Stomach (tissue), 9 donors: ENCODE measurements around the gene RAB12. TPM values are rescaled to one million over a fixed set of nuclear protein-coding genes. Genes with fewer than 3 reads are reported as not detected.

Experiments
- DNase-seq, 2 donors: peaks; one replicate each; pipeline versions ENCODE4 v3.0.0 to v3.0.0-alpha.2; 2013 to 2019
- H3K27ac ChIP-seq, 5 donors: fragments of 200-600 bp in 4 of 5; sonication (generic) in 4 of 5; one replicate each; pipeline ENCODE4 v1.5.1; 2013 to 2019; ENCODE audit warnings: mild to moderate bottlenecking in 1 of 5, moderate library complexity in 1 of 5
- H3K27me3 ChIP-seq, 3 donors: fragments of 200-600 bp; sonication (generic); one replicate each; pipeline ENCODE4 v1.5.1; 2017 to 2019; ENCODE audit warnings: mixed run types in 1 of 3
- H3K36me3 ChIP-seq, 4 donors: fragments of 200-600 bp; sonication (generic); 1 replicate in 3 of 4; 2 replicates in 1 of 4; pipeline ENCODE4 v1.5.1; 2016 to 2019
- H3K4me1 ChIP-seq, 4 donors: fragments of 200-600 bp; sonication (generic); one replicate each; pipeline ENCODE4 v1.5.1; 2016 to 2019
- H3K4me3 ChIP-seq, 4 donors: fragments of 200-600 bp; sonication (generic) in 3 of 4; one replicate each; pipeline ENCODE4 v1.5.1; 2016 to 2019; ENCODE audit warnings: mild to moderate bottlenecking in 1 of 4
- H3K9me3 ChIP-seq, 4 donors: fragments of 200-600 bp; sonication (generic); one replicate each; pipeline ENCODE4 v1.5.1; 2016 to 2019
- EP300 ChIP-seq: sonication (generic); formaldehyde crosslinking; IDR thresholded peaks from one replicate; pipeline ENCODE4 v1.6.1; 2017; ENCODE audit warnings: antibody characterized with exemption
- POLR2A ChIP-seq, 4 donors: fragments of 450-650 bp; IDR thresholded peaks; one replicate each; pipeline ENCODE4 v1.6.1; 2016; ENCODE audit warnings: antibody characterized with exemption in 4 of 4, control low read depth in 2 of 4, mild to moderate bottlenecking in 1 of 4, moderate library complexity in 1 of 4
- POLR2AphosphoS5 ChIP-seq, 3 donors: sonication (generic); formaldehyde crosslinking; IDR thresholded peaks; one replicate each; pipeline ENCODE4 v1.6.1; 2016; ENCODE audit warnings: antibody characterized with exemption in 3 of 3
- WGBS, 5 donors: extraction: QIAGEN DNeasy Blood & Tissue Kit in 3 of 5; methylation state at CpG; one replicate each; pipeline versions ENCODE4 v1.1.5 to v1.1.7; 2013 to 2018; 5-methylcytosine and 5-hydroxymethylcytosine counted together
- intact Hi-C: fragments of 100-400 bp; cut with DNase I; formaldehyde crosslinking; loops from one replicate; pipeline ENCODE4 v1.15.1; 2023; ENCODE audit warnings: low total_unique reads
- polyA plus RNA-seq, 3 donors: library from polyadenylated mRNA; stranded (reverse); fragments of 200-250 nt; gene quantifications; one replicate each; pipeline ENCODE4 v1.2.3, GENCODE V29; 2013
- total RNA-seq, 5 donors: library from RNA; depleted of rRNA; stranded (reverse); fragments of >200 nt; gene quantifications; one replicate each; pipeline versions ENCODE4 v1.1.0 to v1.2.3, GENCODE V29; 2014 to 2016
- TF ChIP-seq, protein P1 (sequence below), 7 experiments: fragments of 450-650 bp in 4 of 7; fragments of 200-600 bp in 3 of 7; sonication (generic) in 3 of 7; IDR thresholded peaks; one replicate each; pipeline ENCODE4 v1.5.1; 2016 to 2019; ENCODE audit warnings: antibody characterized with exemption in 7 of 7, control low read depth in 2 of 7, mild to moderate bottlenecking in 1 of 7
- donor health status: healthy with polysubstance abuse.
- donor health status: Bipolar disorder and iron deficiency.
- donor health status: healthy.

The RAB12 gene
- total and polyA plus RNA-seq, 8 donors: 10.7 to 88.5 (median 21.7) TPM

DNA sequence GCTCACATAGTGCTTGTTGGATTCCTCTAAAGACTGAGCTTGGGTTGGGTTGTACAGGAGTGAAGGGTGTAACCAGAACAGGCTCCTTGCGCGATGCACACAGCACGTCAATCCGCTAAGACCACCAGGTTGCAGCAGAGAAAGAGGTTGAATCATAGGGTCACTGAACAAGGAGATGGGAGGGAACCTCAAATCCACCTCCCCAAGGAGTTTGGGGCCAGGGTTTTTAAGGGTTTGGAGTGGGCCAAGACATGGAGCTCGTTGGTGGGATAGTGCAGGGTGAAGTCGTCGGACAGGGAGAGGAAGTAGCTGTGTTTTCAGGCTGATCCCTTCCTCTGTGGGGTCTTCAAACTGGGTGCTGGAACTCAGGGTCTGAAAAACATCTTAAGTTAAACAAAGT is 75.3 kb downstream of the RAB12 start:
- DNase-seq: no peak
- Histone ChIP-seq H3K9me3 (no peaks in the 10 kb centered on the region), H3K27ac (no peak overlapping the region), H3K4me1 (peaks cover 0 to 16% (median 3%) of the 10 kb centered on the region in 4 donors), H3K27me3 (no peaks in the 10 kb centered on the region), H3K36me3 (no peaks in the 10 kb centered on the region), H3K4me3 (no peak overlapping the region)
- no peak for TF ChIP-seq POLR2AphosphoS5 (IDR thresholded peaks at IDR 0.05)
- TF ChIP-seq EP300: no peak
- no peak for TF ChIP-seq POLR2A (IDR thresholded peaks at IDR 0.05)
- TF ChIP-seq, protein P1, sequence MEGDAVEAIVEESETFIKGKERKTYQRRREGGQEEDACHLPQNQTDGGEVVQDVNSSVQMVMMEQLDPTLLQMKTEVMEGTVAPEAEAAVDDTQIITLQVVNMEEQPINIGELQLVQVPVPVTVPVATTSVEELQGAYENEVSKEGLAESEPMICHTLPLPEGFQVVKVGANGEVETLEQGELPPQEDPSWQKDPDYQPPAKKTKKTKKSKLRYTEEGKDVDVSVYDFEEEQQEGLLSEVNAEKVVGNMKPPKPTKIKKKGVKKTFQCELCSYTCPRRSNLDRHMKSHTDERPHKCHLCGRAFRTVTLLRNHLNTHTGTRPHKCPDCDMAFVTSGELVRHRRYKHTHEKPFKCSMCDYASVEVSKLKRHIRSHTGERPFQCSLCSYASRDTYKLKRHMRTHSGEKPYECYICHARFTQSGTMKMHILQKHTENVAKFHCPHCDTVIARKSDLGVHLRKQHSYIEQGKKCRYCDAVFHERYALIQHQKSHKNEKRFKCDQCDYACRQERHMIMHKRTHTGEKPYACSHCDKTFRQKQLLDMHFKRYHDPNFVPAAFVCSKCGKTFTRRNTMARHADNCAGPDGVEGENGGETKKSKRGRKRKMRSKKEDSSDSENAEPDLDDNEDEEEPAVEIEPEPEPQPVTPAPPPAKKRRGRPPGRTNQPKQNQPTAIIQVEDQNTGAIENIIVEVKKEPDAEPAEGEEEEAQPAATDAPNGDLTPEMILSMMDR (IDR thresholded peaks at IDR 0.05): no peak
- intact Hi-C loops: no loop called here
- WGBS, 5 donors: 92 to 99% (median 95%) methylated on average over 7 of the region's 7 CpGs

DNA sequence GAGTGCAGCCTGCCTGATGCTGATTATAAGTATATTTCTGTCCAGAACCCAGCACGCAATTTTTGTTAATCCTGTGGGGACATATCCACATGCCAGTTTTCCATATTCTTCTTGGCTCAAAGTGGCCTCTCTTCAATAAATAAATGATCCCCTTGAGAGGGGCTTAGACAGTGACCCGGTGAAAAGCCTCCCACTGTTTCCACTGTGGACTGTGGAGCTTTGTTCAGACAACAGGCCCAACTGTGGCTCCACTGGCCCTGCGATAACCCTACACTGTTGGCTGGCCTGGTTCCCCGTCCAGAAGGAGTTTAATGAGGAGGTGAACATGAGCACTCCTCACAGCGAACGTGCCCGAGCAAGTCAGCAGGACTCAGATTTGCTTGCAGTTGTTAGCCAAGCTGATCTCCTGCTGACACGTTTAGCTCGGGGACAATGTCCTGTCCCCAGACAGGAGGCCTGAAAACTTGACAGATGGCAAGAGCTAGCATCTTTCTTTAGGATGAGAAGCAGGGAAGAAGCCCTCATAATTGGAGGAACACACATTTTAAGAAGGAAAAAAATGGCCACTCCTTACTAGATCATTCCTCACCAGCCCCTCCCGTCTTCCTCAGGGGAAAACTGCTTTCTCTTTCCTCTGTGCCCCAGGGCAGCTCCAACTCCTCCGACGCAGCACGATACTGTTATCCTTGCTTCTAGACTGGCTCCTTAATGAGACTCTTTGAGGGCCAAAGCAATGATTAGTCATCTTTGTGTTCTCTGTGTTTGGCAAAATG is 76.1 kb downstream of the RAB12 start:
- WGBS, 5 donors: 66 to 87% (median 79%) methylated on average over 12 to 13 of the region's 13 CpGs

DNA sequence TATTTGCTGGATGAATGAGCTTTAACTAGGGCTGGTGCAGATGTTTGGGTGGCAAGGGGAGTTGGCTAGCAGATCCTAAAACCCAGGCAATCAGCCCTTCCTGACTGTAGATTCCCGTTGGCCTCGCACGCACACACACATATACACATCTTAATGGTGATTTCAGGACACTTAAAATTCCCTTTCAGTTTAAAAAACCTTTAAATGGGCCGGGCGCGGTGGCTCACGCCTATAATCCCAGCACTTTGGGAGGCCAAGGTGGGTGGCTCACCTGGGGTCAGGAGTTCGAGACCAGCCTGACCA is 76.6 kb downstream of the RAB12 start:
- no peak overlapping the region for H3K4me3 ChIP-seq
- no peaks in the 10 kb centered on the region for H3K9me3 ChIP-seq
- TF ChIP-seq POLR2A (IDR thresholded peaks at IDR 0.05) (no peak), POLR2AphosphoS5 (IDR thresholded peaks at IDR 0.05) (no peak), EP300 (no peak)
- TF ChIP-seq, protein P1 (IDR thresholded peaks at IDR 0.05): no peak
- WGBS, 5 donors: 90 to 98% (median 95%) methylated on average over 8 of the region's 8 CpGs
- no peaks in the 10 kb centered on the region for H3K27me3 ChIP-seq
- no peak for DNase-seq
- intact Hi-C loops: no loop called here
- H3K27ac ChIP-seq: no peak overlapping the region
- no peaks in the 10 kb centered on the region for H3K36me3 ChIP-seq
- peaks cover 0 to 16% (median 3%) of the 10 kb centered on the region in 4 donors for H3K4me1 ChIP-seq

More for the DNA sequence above, 76.1 kb downstream of the RAB12 start:
- TF ChIP-seq POLR2A (IDR thresholded peaks at IDR 0.05): no peak
- H3K9me3 ChIP-seq: no peaks in the 10 kb centered on the region
- no peak overlapping the region for H3K27ac ChIP-seq
- no peaks in the 10 kb centered on the region for H3K36me3 ChIP-seq
- intact Hi-C loops: no loop called here
- H3K27me3 ChIP-seq: no peaks in the 10 kb centered on the region
- no peak for DNase-seq
- H3K4me3 ChIP-seq: no peak overlapping the region
- H3K4me1 ChIP-seq: peaks cover 0 to 16% (median 3%) of the 10 kb centered on the region in 4 donors

DNA sequence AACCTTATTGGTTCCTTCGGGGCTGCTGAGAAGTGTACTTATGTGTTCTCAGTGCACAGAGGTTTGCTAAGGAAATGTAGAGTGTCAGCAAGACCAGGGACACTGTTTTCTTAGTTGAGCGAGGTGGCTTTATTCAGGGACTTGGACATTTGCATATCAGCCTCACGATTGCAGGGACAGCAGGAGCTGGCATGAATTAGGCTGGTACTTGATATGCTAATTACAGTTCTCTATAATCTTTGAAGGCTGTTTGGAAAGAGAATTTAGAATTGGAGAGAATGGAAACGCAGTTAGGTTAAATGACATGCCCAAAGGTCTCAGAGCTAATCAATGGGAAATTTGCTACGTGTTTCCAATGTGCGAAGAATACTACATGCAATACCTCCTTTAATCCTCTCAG is 77.4 kb downstream of the RAB12 start:
- Histone ChIP-seq H3K4me3 (no peak overlapping the region), H3K9me3 (no peaks in the 10 kb centered on the region), H3K27me3 (no peaks in the 10 kb centered on the region), H3K4me1 (peaks cover 0 to 16% (median 3%) of the 10 kb centered on the region in 4 donors), H3K36me3 (no peaks in the 10 kb centered on the region), H3K27ac (no peak overlapping the region)
- DNase-seq: no peak
- TF ChIP-seq POLR2AphosphoS5 (IDR thresholded peaks at IDR 0.05): no peak
- no peak for TF ChIP-seq EP300
- TF ChIP-seq, protein P1 (IDR thresholded peaks at IDR 0.05): no peak
- no peak for TF ChIP-seq POLR2A (IDR thresholded peaks at IDR 0.05)
- WGBS, 5 donors: 33 to 52% (median 46%) methylated on average over 6 of the region's 6 CpGs
- intact Hi-C loops: no loop called here

DNA sequence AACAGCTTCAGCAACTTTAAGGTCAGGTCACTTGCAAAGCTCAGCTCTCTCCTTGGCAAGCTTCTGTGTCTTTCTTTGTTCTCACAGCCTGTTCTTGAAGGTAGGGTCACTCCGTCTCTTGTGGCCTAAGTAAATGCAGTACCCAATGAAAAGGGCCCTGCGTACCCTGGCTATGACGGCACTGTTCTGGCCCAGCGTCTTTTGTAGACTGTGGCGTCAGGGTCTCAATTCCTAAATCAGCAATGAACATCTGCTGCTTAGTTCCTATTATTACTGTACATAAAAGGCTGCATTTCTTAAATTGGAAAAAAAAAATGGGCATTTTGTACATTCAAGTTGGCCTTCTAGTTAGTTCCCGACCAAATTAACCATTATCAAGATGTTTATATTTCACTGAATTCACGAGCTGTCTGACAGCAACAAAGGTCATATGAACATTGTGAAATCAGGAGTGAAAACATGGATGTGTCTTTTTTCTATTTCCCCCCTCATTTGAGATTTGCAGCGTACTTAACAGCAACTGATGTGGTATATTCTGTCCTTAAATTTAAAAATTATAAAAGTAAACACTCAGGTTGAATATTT is 79.1 kb downstream of the RAB12 start:
- no peak overlapping the region for H3K27ac ChIP-seq
- peaks cover 0 to 16% (median 3%) of the 10 kb centered on the region in 4 donors for H3K4me1 ChIP-seq
- H3K36me3 ChIP-seq: no peaks in the 10 kb centered on the region
- DNase-seq: no peak
- H3K27me3 ChIP-seq: no peaks in the 10 kb centered on the region
- TF ChIP-seq POLR2A (IDR thresholded peaks at IDR 0.05) (no peak), EP300 (no peak), POLR2AphosphoS5 (IDR thresholded peaks at IDR 0.05) (no peak)
- TF ChIP-seq, protein P1 (IDR thresholded peaks at IDR 0.05): no peak
- 54 to 69% (median 67%) methylated on average over 8 of the region's 8 CpGs for WGBS, 5 donors
- no peak overlapping the region for H3K4me3 ChIP-seq
- intact Hi-C loops: no loop called here
- H3K9me3 ChIP-seq: no peaks in the 10 kb centered on the region
